Progenitor cell of endocrine pancreas (in vitro differentiated cells): ENCODE results near the gene TRIL. TPM values are rescaled to one million over a fixed set of nuclear protein-coding genes. Genes with fewer than 3 reads are reported as not detected.

Experiments used
- DNase-seq: peaks from one replicate; pipeline ENCODE4 v3.0.0; 2021; ENCODE audit warnings: low spot score; ENCODE audit not compliant: unreplicated experiment
- H3K27ac Mint-ChIP-seq: 2 replicates; pipeline ENCODE4 v1.8.0; 2021; ENCODE audit warnings: mild to moderate bottlenecking, moderate library complexity, mixed read lengths
- H3K27me3 Mint-ChIP-seq: 2 replicates; pipeline ENCODE4 v1.8.0; 2021; ENCODE audit warnings: mixed read lengths
- H3K36me3 Mint-ChIP-seq: 2 replicates; pipeline ENCODE4 v1.8.0; 2022; ENCODE audit warnings: mixed read lengths; ENCODE audit not compliant: insufficient read depth
- H3K4me1 Mint-ChIP-seq: 2 replicates; pipeline ENCODE4 v1.8.0; 2021; ENCODE audit warnings: low read depth, mixed read lengths
- H3K4me3 Mint-ChIP-seq: 2 replicates; pipeline ENCODE4 v1.8.0; 2021; ENCODE audit warnings: low read depth, mild to moderate bottlenecking, moderate library complexity, mixed read lengths
- H3K9me3 Mint-ChIP-seq: 2 replicates; pipeline ENCODE4 v1.8.0; 2021; ENCODE audit warnings: low read depth, mixed read lengths
- CTCF ChIP-seq: fragments of 200-600 bp; sonication (generic); IDR thresholded peaks from one replicate; pipeline ENCODE4 v1.5.0; 2021; ENCODE audit warnings: antibody characterized with exemption, mild to moderate bottlenecking; ENCODE audit not compliant: unreplicated experiment
- total RNA-seq: library from RNA; stranded (reverse); gene quantifications from 2 replicates; pipeline ENCODE4 v1.2.1, GENCODE V29; 2021

TRIL gene
- total RNA-seq, 1 donor from 2014 or later = 8.0 TPM

- Mint-ChIP-seq H3K4me1 (peaks cover 31% of the 10 kb centered on the region), H3K27me3 (no peaks in the 10 kb centered on the region), H3K27ac (no peak overlapping the region), H3K4me3 (no peak overlapping the region), H3K36me3 (no peaks in the 10 kb centered on the region), H3K9me3 (peaks cover 4% of the 10 kb centered on the region)
- TF ChIP-seq CTCF = no peak
- DNase-seq = no peak
Observed at GRCh38 chr7:28942168-28942567, 16.0 kb downstream of the TRIL start.

GRCh38 chr7:28941633-28942032, 16.5 kb downstream of the TRIL start:
- Mint-ChIP-seq H3K27ac (no peak overlapping the region), H3K4me1 (peaks cover 31% of the 10 kb centered on the region), H3K4me3 (no peak overlapping the region), H3K9me3 (peaks cover 4% of the 10 kb centered on the region), H3K36me3 (no peaks in the 10 kb centered on the region), H3K27me3 (no peaks in the 10 kb centered on the region)
- TF ChIP-seq CTCF = no peak
- no peak for DNase-seq

- H3K4me1 Mint-ChIP-seq = peaks cover 31% of the 10 kb centered on the region
Observed at GRCh38 chr7:28940741-28941384, 17.3 kb downstream of the TRIL start.

GRCh38 chr7:28939844-28940544, 18.1 kb downstream of the TRIL start:
- H3K27me3 Mint-ChIP-seq = no peaks in the 10 kb centered on the region
- no peaks in the 10 kb centered on the region for H3K36me3 Mint-ChIP-seq
- H3K4me1 Mint-ChIP-seq = peaks cover 31% of the 10 kb centered on the region
- no peak for DNase-seq
- H3K4me3 Mint-ChIP-seq = no peak overlapping the region
- no peaks in the 10 kb centered on the region for H3K9me3 Mint-ChIP-seq
- TF ChIP-seq CTCF = no peak
- H3K27ac Mint-ChIP-seq = no peak overlapping the region

More at GRCh38 chr7:28940741-28941384, 17.3 kb downstream of the TRIL start:
- Mint-ChIP-seq H3K36me3 (no peaks in the 10 kb centered on the region), H3K27ac (no peak overlapping the region), H3K9me3 (peaks cover 3% of the 10 kb centered on the region), H3K4me3 (no peak overlapping the region), H3K27me3 (no peaks in the 10 kb centered on the region)
- TF ChIP-seq CTCF = no peak
- DNase-seq = no peak

GRCh38 chr7:28939367-28939766, 18.8 kb downstream of the TRIL start:
- Mint-ChIP-seq H3K27ac (no peak overlapping the region), H3K4me1 (peaks cover 31% of the 10 kb centered on the region), H3K9me3 (no peaks in the 10 kb centered on the region), H3K36me3 (no peaks in the 10 kb centered on the region), H3K27me3 (no peaks in the 10 kb centered on the region), H3K4me3 (no peak overlapping the region)
- DNase-seq = no peak
- TF ChIP-seq CTCF = no peak
